IMR-90 (cell line): ENCODE data around the gene HAS3. TPM values are rescaled to one million over a fixed set of nuclear protein-coding genes. Genes with fewer than 3 reads are reported as not detected.

ENCODE experiments used
- ATAC-seq: fragments of 200-7000 bp; cut with Tn5 transposase; 2 replicates; pipeline ENCODE4 v1.9.1; 2020; ENCODE audit warnings: low read depth, mild to moderate bottlenecking, moderate library complexity
- BruUV-seq: library from RNA; stranded (reverse); fragments of 400-500 nt; replicated peaks from 2 replicates; lab custom pipeline; 2021; lab: Mats Ljungman, UMichigan
- CTCF ChIA-PET: fragments of 300-600 bp; formaldehyde crosslinking; extraction: SDS; loops from one replicate; lab custom pipeline; 2021; ENCODE audit warnings: antibody characterized with exemption; lab: Yijun Ruan, JAX
- POLR2A ChIA-PET: fragments of 300-600 bp; sonication (Branson Sonifier 250); formaldehyde crosslinking; loops from one replicate; lab custom pipeline; 2022; ENCODE audit warnings: antibody characterized with exemption; ENCODE audit not compliant: unreplicated experiment; lab: Charles Lee
- DNase-seq: peaks from one replicate; pipeline ENCODE4 v3.0.0; 2013
- H2AFZ ChIP-seq: replicated peaks from 2 replicates; pipeline ENCODE3; 2013; ENCODE audit warnings: low read length, mild to moderate bottlenecking; ENCODE audit not compliant: poor library complexity
- H2AK5ac ChIP-seq: 2 replicates; pipeline ENCODE4 v1.6.1; 2013; ENCODE audit warnings: low read depth, low read length, inconsistent platforms
- H2AK9ac ChIP-seq: replicated peaks from 2 replicates; pipeline ENCODE3; 2013; ENCODE audit warnings: mild to moderate bottlenecking, low read depth, low read length, moderate library complexity; ENCODE audit not compliant: poor library complexity
- H2BK120ac ChIP-seq: 2 replicates; pipeline ENCODE4 v1.6.1; 2013; ENCODE audit warnings: low read depth, low read length, inconsistent platforms
- H2BK15ac ChIP-seq: 3 replicates; pipeline ENCODE4 v1.6.1; 2013; ENCODE audit warnings: low read depth, low read length, inconsistent platforms
- H2BK20ac ChIP-seq: 2 replicates; pipeline ENCODE4 v1.6.1; 2013; ENCODE audit warnings: low read depth, mild to moderate bottlenecking, inconsistent platforms, low read length, moderate library complexity
- H2BK5ac ChIP-seq: 2 replicates; pipeline ENCODE4 v1.6.1; 2013; ENCODE audit warnings: mild to moderate bottlenecking, low read depth, low read length, inconsistent platforms; ENCODE audit not compliant: poor library complexity, severe bottlenecking
- H3K14ac ChIP-seq: replicated peaks from 2 replicates; pipeline ENCODE4 v1.6.1; 2013; ENCODE audit warnings: low read depth, low read length, inconsistent platforms
- H3K18ac ChIP-seq: 2 replicates; pipeline ENCODE4 v1.6.1; 2013; ENCODE audit warnings: low read depth, low read length, control low read depth
- H3K23ac ChIP-seq: 2 replicates; pipeline ENCODE4 v1.6.1; 2013; ENCODE audit warnings: low read depth, low read length, inconsistent platforms
- H3K27ac ChIP-seq: 2 replicates; pipeline ENCODE4 v1.5.1; 2013; ENCODE audit warnings: mild to moderate bottlenecking, control low read depth, low read length; ENCODE audit not compliant: insufficient read depth
- H3K27me3 ChIP-seq: 2 replicates; pipeline ENCODE4 v1.6.1; 2013; ENCODE audit warnings: low read length; ENCODE audit not compliant: control insufficient read depth, insufficient read depth
- H3K36me3 ChIP-seq: 2 replicates; pipeline ENCODE4 v1.6.1; 2013; ENCODE audit warnings: low read length, mixed read lengths; ENCODE audit not compliant: control insufficient read depth, insufficient read depth
- H3K4ac ChIP-seq: 2 replicates; pipeline ENCODE4 v1.6.1; 2013; ENCODE audit warnings: low read depth, low read length, inconsistent platforms
- H3K4me1 ChIP-seq: 2 replicates; pipeline ENCODE4 v1.6.1; 2013; ENCODE audit warnings: low read length, mixed read lengths; ENCODE audit not compliant: control insufficient read depth, insufficient read depth
- H3K4me2 ChIP-seq: 2 replicates; pipeline ENCODE4 v1.6.1; 2013; ENCODE audit warnings: low read depth, mild to moderate bottlenecking, control low read depth, low read length, moderate library complexity
- H3K4me3 ChIP-seq: 2 replicates; pipeline ENCODE4 v1.5.1; 2013; ENCODE audit warnings: low read depth, mild to moderate bottlenecking, control low read depth, low read length, moderate library complexity; ENCODE audit not compliant: insufficient read depth
- H3K56ac ChIP-seq: 2 replicates; pipeline ENCODE4 v1.6.1; 2013; ENCODE audit warnings: low read length, inconsistent platforms; ENCODE audit not compliant: insufficient read depth; ENCODE audit errors: extremely low read depth
- H3K79me1 ChIP-seq, 2 experiments: 2 replicates each; pipeline ENCODE4 v1.6.1; 2013; ENCODE audit warnings: low read length in 2 of 2, inconsistent platforms in 1 of 2, low read depth in 1 of 2
- H3K9ac ChIP-seq: 2 replicates; pipeline ENCODE4 v1.6.1; 2013; ENCODE audit warnings: low read depth, low read length, control low read depth
- H3K9me1 ChIP-seq: 2 replicates; pipeline ENCODE4 v1.6.1; 2013; ENCODE audit warnings: low read length, inconsistent platforms; ENCODE audit not compliant: insufficient read depth
- H3K9me3 ChIP-seq: 2 replicates; pipeline ENCODE4 v1.6.1; 2013; ENCODE audit warnings: low read length; ENCODE audit not compliant: control insufficient read depth, insufficient read depth
- H4K20me1 ChIP-seq: 2 replicates; pipeline ENCODE4 v1.6.1; 2013; ENCODE audit warnings: low read length, inconsistent platforms; ENCODE audit not compliant: insufficient read depth
- H4K5ac ChIP-seq: 2 replicates; pipeline ENCODE4 v1.6.1; 2013; ENCODE audit warnings: mild to moderate bottlenecking, low read depth, low read length, control low read depth
- H4K8ac ChIP-seq, 2 experiments: 2 replicates each; pipeline ENCODE4 v1.6.1; 2013; ENCODE audit warnings: low read depth in 2 of 2, low read length in 2 of 2, control low read depth in 1 of 2, inconsistent platforms in 1 of 2
- H4K91ac ChIP-seq: 2 replicates; pipeline ENCODE4 v1.6.1; 2013; ENCODE audit warnings: low read depth, low read length, inconsistent platforms; ENCODE audit not compliant: insufficient read depth
- WGBS, 2 experiments: methylation state at CpG; one replicate each; pipeline versions ENCODE4 v1.1.5 to v1.1.7; 2013; ENCODE audit warnings: missing lambda C conversion rate in 2 of 2; ENCODE audit not compliant: insufficient read length in 1 of 2; ENCODE audit errors: extremely low coverage in 2 of 2; 5-methylcytosine and 5-hydroxymethylcytosine counted together
- dilution Hi-C: fragments of 300-500 bp; cut with HindIII; formaldehyde crosslinking; loops from one replicate; pipeline ENCODE4 v1.14.3; 2018; ENCODE audit warnings: low sequenced_read_pairs; ENCODE audit not compliant: unreplicated experiment
- in situ Hi-C: fragments of 300-500 bp; cut with MboI; formaldehyde crosslinking; loops from 3 replicates; pipeline ENCODE4 v1.14.3; 2019; ENCODE audit warnings: low sequenced_read_pairs, inconsistent platforms, mixed read lengths
- intact Hi-C: fragments of 100-400 bp; cut with micrococcal nuclease; formaldehyde crosslinking; loops from 2 replicates; pipeline ENCODE4 v1.10.0; 2022
- polyA plus RNA-seq, 3 experiments: library from polyadenylated mRNA; depleted of rRNA; stranded (reverse); fragments of >200 nt; gene quantifications; 2 replicates each; pipeline ENCODE4 v1.2.3, GENCODE V29; 2012; ENCODE audit warnings: low replicate concordance in 1 of 3
- total RNA-seq: library from RNA; depleted of rRNA; stranded (reverse); fragments of >200 nt; gene quantifications from 2 replicates; pipeline ENCODE4 v1.2.3, GENCODE V29; 2012
- TF ChIP-seq, protein P1 (sequence below): fragments of 150-350 bp; IDR thresholded peaks from 2 replicates; pipeline ENCODE4 v1.6.1; 2016; ENCODE audit warnings: low read depth, mild to moderate bottlenecking, low read length, moderate library complexity, borderline replicate concordance

HAS3 gene
- total and polyA plus RNA-seq, 2 of the 4 experiments (the other 2 are of a cell fraction) = 0.36 to 0.97 TPM

DNA sequence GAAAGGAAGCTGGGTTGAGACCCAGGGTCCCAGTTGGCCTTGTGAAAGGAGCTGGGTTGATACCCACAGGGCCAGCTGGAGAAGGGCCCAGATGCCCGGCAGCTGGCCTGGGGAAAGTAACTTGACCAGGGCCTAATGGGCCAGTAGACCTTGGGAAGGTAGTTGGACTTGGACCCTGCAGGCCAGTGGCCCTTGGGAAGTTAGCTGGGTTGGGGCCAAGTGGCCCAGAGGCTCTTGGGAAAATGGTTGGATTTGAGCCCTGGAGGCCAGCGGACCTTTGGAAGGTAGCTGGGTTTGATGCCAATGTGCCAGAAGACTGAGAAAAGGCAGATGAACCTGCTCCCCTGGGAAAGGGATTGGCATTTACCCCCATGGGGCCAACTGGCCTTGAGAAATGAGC is 13.5 kb downstream of the HAS3 start:
- peaks cover 13% of the 10 kb centered on the region for H4K20me1 ChIP-seq
- POLR2A ChIA-PET = no interaction called here

More for the DNA sequence above, 13.5 kb downstream of the HAS3 start:
- Histone ChIP-seq H3K56ac (no peak overlapping the region), H3K36me3 (peaks cover 55% of the 10 kb centered on the region), H2BK5ac (no peak overlapping the region), H3K9me3 (no peaks in the 10 kb centered on the region), H3K27me3 (no peaks in the 10 kb centered on the region), H2AK9ac (no peak overlapping the region), H2AK5ac (no peak overlapping the region), H4K91ac (no peak overlapping the region), H3K4me3 (no peak overlapping the region), H3K4me1 (no peaks in the 10 kb centered on the region), H2BK15ac (no peak overlapping the region), H3K14ac (no peak overlapping the region), H3K18ac (no peak overlapping the region), H3K4ac (no peak overlapping the region), H3K27ac (no peak overlapping the region), H3K9me1 (peaks cover 6% of the 10 kb centered on the region), H4K8ac (no peak overlapping the region), H2BK20ac (no peak overlapping the region), H3K4me2 (no peak overlapping the region), H4K5ac (no peak overlapping the region), H3K23ac (no peak overlapping the region), H3K79me1 (peaks cover 33 to 60% of the 10 kb centered on the region in 2 experiments), H2AFZ (no peak overlapping the region), H2BK120ac (no peak overlapping the region), H3K9ac (no peak overlapping the region)
- 100% methylated on average over 1 of the region's 2 CpGs; no CpG with 5 or more reads in 1 of the 2 experiments for WGBS, 2 experiments
- intact Hi-C loops = no loop called here
- TF ChIP-seq, protein P1, sequence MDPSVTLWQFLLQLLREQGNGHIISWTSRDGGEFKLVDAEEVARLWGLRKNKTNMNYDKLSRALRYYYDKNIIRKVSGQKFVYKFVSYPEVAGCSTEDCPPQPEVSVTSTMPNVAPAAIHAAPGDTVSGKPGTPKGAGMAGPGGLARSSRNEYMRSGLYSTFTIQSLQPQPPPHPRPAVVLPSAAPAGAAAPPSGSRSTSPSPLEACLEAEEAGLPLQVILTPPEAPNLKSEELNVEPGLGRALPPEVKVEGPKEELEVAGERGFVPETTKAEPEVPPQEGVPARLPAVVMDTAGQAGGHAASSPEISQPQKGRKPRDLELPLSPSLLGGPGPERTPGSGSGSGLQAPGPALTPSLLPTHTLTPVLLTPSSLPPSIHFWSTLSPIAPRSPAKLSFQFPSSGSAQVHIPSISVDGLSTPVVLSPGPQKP = no peak
- dilution Hi-C loops = no loop called here
- DNase-seq (no peak), ATAC-seq (no peak)
- in situ Hi-C loops = loop anchor here (5.0 to 10.0 kb wide), 3 partner anchors 144 to 414 kb away; no protein-coding TSS in a partner anchor
- CTCF ChIA-PET = no interaction called here
- BruUV-seq = no TSS peak
